Type B pancreatic cell (in vitro differentiated cells): ENCODE data around the gene DNAH10. TPM values are rescaled to one million over a fixed set of nuclear protein-coding genes. Genes with fewer than 3 reads are reported as not detected.

Experiments
- DNase-seq: peaks from one replicate; pipeline ENCODE4 v3.0.0; 2021; ENCODE audit warnings: mixed read lengths; ENCODE audit not compliant: unreplicated experiment; ENCODE audit errors: extremely low spot score
- H3K27ac Mint-ChIP-seq: 2 replicates; pipeline ENCODE4 v1.8.0; 2021; ENCODE audit warnings: mild to moderate bottlenecking, mixed read lengths
- H3K27me3 Mint-ChIP-seq: 2 replicates; pipeline ENCODE4 v1.8.0; 2021; ENCODE audit warnings: mixed read lengths
- H3K36me3 Mint-ChIP-seq: 2 replicates; pipeline ENCODE4 v1.8.0; 2021; ENCODE audit warnings: mixed read lengths
- H3K4me1 Mint-ChIP-seq: one replicate; pipeline ENCODE4 v1.8.0; 2021; ENCODE audit warnings: mixed read lengths; ENCODE audit not compliant: unreplicated experiment
- H3K4me3 Mint-ChIP-seq: 2 replicates; pipeline ENCODE4 v1.8.0; 2021; ENCODE audit warnings: mild to moderate bottlenecking, mixed read lengths
- H3K9me3 Mint-ChIP-seq: 2 replicates; pipeline ENCODE4 v1.8.0; 2021; ENCODE audit warnings: mixed read lengths
- CTCF ChIP-seq: fragments of 200-600 bp; sonication (generic); conservative IDR thresholded peaks from 2 replicates; pipeline ENCODE4 v1.5.0; 2021; ENCODE audit warnings: antibody characterized with exemption, mild to moderate bottlenecking
- total RNA-seq: library from RNA; stranded (reverse); gene quantifications from 2 replicates; pipeline ENCODE4 v1.2.1, GENCODE V29; 2021; ENCODE audit warnings: low replicate concordance

DNAH10 gene
- total RNA-seq, 1 donor from 2014 or later, result 0.56 TPM

GRCh38 chr12:123733229-123733628 lies 28.9 kb upstream of the DNAH10 start:
- no peaks in the 10 kb centered on the region for H3K9me3 Mint-ChIP-seq
- no peaks in the 10 kb centered on the region for H3K27me3 Mint-ChIP-seq
- no peaks in the 10 kb centered on the region for H3K4me1 Mint-ChIP-seq
- TF ChIP-seq CTCF, result no peak
- no peak overlapping the region for H3K27ac Mint-ChIP-seq
- H3K4me3 Mint-ChIP-seq, result no peak overlapping the region
- no peak for DNase-seq
- H3K36me3 Mint-ChIP-seq, result peaks cover 15% of the 10 kb centered on the region

- Mint-ChIP-seq H3K4me1 (no peaks in the 10 kb centered on the region), H3K27ac (no peak overlapping the region), H3K27me3 (no peaks in the 10 kb centered on the region), H3K4me3 (no peak overlapping the region), H3K36me3 (peaks cover 10% of the 10 kb centered on the region), H3K9me3 (no peaks in the 10 kb centered on the region)
- TF ChIP-seq CTCF, result no peak
- DNase-seq, result no peak
Observed at GRCh38 chr12:123734268-123734667, 27.8 kb upstream of the DNAH10 start.

GRCh38 chr12:123741937-123742572 lies 20.0 kb upstream of the DNAH10 start:
- no peak for TF ChIP-seq CTCF
- H3K9me3 Mint-ChIP-seq, result no peaks in the 10 kb centered on the region
- H3K4me1 Mint-ChIP-seq, result no peaks in the 10 kb centered on the region
- H3K27me3 Mint-ChIP-seq, result no peaks in the 10 kb centered on the region
- H3K27ac Mint-ChIP-seq, result no peak overlapping the region
- H3K4me3 Mint-ChIP-seq, result no peak overlapping the region
- DNase-seq, result no peak
- peaks cover 22% of the 10 kb centered on the region for H3K36me3 Mint-ChIP-seq

- no peak for TF ChIP-seq CTCF
- peaks cover 25% of the 10 kb centered on the region for H3K36me3 Mint-ChIP-seq
- H3K9me3 Mint-ChIP-seq, result no peaks in the 10 kb centered on the region
- no peaks in the 10 kb centered on the region for H3K4me1 Mint-ChIP-seq
- DNase-seq, result no peak
- no peaks in the 10 kb centered on the region for H3K27me3 Mint-ChIP-seq
- no peak overlapping the region for H3K4me3 Mint-ChIP-seq
- no peak overlapping the region for H3K27ac Mint-ChIP-seq
Observed at GRCh38 chr12:123743002-123743401, 19.1 kb upstream of the DNAH10 start.

GRCh38 chr12:123744836-123745235 lies 17.3 kb upstream of the DNAH10 start:
- Mint-ChIP-seq H3K9me3 (no peaks in the 10 kb centered on the region), H3K36me3 (peaks cover 29% of the 10 kb centered on the region), H3K4me1 (no peaks in the 10 kb centered on the region), H3K27ac (no peak overlapping the region), H3K4me3 (no peak overlapping the region), H3K27me3 (no peaks in the 10 kb centered on the region)
- TF ChIP-seq CTCF, result no peak
- DNase-seq, result no peak

GRCh38 chr12:123747309-123747708 lies 14.8 kb upstream of the DNAH10 start:
- Mint-ChIP-seq H3K27me3 (no peaks in the 10 kb centered on the region), H3K4me3 (no peak overlapping the region), H3K27ac (no peak overlapping the region), H3K9me3 (no peaks in the 10 kb centered on the region), H3K36me3 (peaks cover 24% of the 10 kb centered on the region), H3K4me1 (no peaks in the 10 kb centered on the region)
- no peak for DNase-seq
- no peak for TF ChIP-seq CTCF
